Umbilical cord (tissue), 2 donors: ENCODE measurements around the gene SSU72. TPM values are rescaled to one million over a fixed set of nuclear protein-coding genes. Genes with fewer than 3 reads are reported as not detected.
"Not testable (repeated sequence)": the region's sequence is repeated elsewhere in the genome, so short reads cannot be mapped to it uniquely, and the experiment has no call there.

Experiments
- DNase-seq: peaks from one replicate; pipeline ENCODE4 v3.0.0-alpha.2; 2015; ENCODE audit warnings: low spot score
- total RNA-seq: library from RNA; depleted of rRNA; stranded (reverse); fragments of >200 nt; gene quantifications from one replicate; pipeline ENCODE4 v1.2.3, GENCODE V29; 2014; ENCODE audit warnings: low replicate concordance; ENCODE audit not compliant: insufficient read depth

The SSU72 gene
- total RNA-seq, 1 donor from 2014 or later: 44.3 TPM

GRCh38 chr1:1561801-1562470 is 12.7 kb downstream of the SSU72 start:
- DNase-seq: no peak

- DNase-seq: no peak
Observed at GRCh38 chr1:1560178-1560577, 14.5 kb downstream of the SSU72 start.

GRCh38 chr1:1559066-1559465 is 15.6 kb downstream of the SSU72 start:
- no peak for DNase-seq

GRCh38 chr1:1558591-1558990 is 16.1 kb downstream of the SSU72 start:
- DNase-seq: no peak

GRCh38 chr1:1557688-1558087 is 17.0 kb downstream of the SSU72 start:
- not testable (repeated sequence) for DNase-seq

GRCh38 chr1:1556961-1557360 is 17.7 kb downstream of the SSU72 start:
- DNase-seq: not testable (repeated sequence)

- no peak for DNase-seq
Observed at GRCh38 chr1:1556505-1556904, 18.2 kb downstream of the SSU72 start.

- DNase-seq: peak; percentile 76
Observed at GRCh38 chr1:1554926-1555915, 19.4 kb downstream of the SSU72 start.

- no peak for DNase-seq
Observed at GRCh38 chr1:1554550-1554925, 20.1 kb downstream of the SSU72 start.

- DNase-seq: no peak
Observed at GRCh38 chr1:1553821-1554494, 20.7 kb downstream of the SSU72 start.

- no peak for DNase-seq
Observed at GRCh38 chr1:1552263-1552639, 22.4 kb downstream of the SSU72 start.

GRCh38 chr1:1551524-1552262 is 23.0 kb downstream of the SSU72 start:
- DNase-seq: no peak

GRCh38 chr1:1550591-1551432 is 23.9 kb downstream of the SSU72 start:
- peak; percentile 62 for DNase-seq

- DNase-seq: no peak
Observed at GRCh38 chr1:1550087-1550486, 24.6 kb downstream of the SSU72 start.

- DNase-seq: no peak
Observed at GRCh38 chr1:1548591-1548990, 26.1 kb downstream of the SSU72 start.

- DNase-seq: no peak
Observed at GRCh38 chr1:1547476-1547875, 27.2 kb downstream of the SSU72 start.

GRCh38 chr1:1547011-1547410 is 27.7 kb downstream of the SSU72 start:
- DNase-seq: no peak

- no peak for DNase-seq
Observed at GRCh38 chr1:1545946-1546737, 28.5 kb downstream of the SSU72 start.

- DNase-seq: no peak
Observed at GRCh38 chr1:1544544-1544943, 30.1 kb downstream of the SSU72 start.

GRCh38 chr1:1543706-1544099 is 31.0 kb downstream of the SSU72 start:
- DNase-seq: no peak
